ENCODE results near the gene MDH1.
"Not testable (repeated sequence)": the region's sequence is repeated elsewhere in the genome, so short reads cannot be mapped to it uniquely, and the experiment has no call there.

MDH1 gene

DNA sequence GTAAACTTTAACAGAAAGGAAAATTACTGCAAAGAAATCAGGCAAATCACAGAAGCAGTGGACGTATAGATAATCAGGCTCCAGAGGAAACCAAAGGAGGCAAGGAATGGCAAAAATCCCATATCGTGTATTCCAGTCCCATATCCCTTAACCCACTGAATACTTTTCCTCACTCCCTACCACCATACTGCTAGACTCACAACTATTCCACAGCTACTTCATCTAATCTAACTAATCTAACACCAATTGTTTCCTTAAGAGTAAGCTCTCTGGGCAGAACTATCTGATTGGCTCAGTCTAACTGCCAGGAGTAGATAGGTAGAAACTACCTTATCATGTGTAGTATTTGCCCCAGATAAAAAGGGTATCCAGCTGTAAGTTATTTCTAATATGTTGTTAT is 16.8 kb upstream of the MDH1 start:
- DNase-seq (ENCODE audit: low read depth, low spot score) = no peak
- ChIA-PET CTCF (no interaction called here), POLR2A (no interaction called here)
- TF ChIP-seq, protein P1, sequence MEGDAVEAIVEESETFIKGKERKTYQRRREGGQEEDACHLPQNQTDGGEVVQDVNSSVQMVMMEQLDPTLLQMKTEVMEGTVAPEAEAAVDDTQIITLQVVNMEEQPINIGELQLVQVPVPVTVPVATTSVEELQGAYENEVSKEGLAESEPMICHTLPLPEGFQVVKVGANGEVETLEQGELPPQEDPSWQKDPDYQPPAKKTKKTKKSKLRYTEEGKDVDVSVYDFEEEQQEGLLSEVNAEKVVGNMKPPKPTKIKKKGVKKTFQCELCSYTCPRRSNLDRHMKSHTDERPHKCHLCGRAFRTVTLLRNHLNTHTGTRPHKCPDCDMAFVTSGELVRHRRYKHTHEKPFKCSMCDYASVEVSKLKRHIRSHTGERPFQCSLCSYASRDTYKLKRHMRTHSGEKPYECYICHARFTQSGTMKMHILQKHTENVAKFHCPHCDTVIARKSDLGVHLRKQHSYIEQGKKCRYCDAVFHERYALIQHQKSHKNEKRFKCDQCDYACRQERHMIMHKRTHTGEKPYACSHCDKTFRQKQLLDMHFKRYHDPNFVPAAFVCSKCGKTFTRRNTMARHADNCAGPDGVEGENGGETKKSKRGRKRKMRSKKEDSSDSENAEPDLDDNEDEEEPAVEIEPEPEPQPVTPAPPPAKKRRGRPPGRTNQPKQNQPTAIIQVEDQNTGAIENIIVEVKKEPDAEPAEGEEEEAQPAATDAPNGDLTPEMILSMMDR (IDR thresholded peaks at IDR 0.05; ENCODE audit: insufficient read depth, low read length, missing control alignments) = no peak
- H3K4me3 ChIP-seq (ENCODE audit: low read depth, low read length) = no peak overlapping the region

DNA sequence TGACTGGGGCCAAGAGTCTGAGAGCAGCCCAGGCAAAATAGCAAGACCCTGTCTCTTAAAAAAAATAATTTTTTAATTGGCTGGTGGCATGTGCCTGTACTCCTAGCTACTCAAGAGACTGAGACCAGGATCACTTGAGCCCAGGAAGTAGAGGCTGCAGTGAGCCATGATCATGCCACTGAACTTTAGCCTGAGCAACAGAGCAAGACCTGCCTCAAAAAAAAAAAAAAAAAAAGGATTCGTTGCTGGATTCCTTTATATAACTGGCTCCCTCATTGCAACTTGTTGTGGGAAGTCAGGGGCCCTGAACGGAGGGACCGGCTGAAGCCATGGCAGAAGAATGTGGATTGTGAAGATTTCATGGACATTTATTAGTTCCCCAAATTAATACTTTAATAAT is 15.7 kb upstream of the MDH1 start:
- POLR2A ChIA-PET; DNase-seq (ENCODE audit: low read depth, low spot score); CTCF ChIA-PET; H3K4me3 ChIP-seq (ENCODE audit: low read depth, low read length): not testable (repeated sequence)

DNA sequence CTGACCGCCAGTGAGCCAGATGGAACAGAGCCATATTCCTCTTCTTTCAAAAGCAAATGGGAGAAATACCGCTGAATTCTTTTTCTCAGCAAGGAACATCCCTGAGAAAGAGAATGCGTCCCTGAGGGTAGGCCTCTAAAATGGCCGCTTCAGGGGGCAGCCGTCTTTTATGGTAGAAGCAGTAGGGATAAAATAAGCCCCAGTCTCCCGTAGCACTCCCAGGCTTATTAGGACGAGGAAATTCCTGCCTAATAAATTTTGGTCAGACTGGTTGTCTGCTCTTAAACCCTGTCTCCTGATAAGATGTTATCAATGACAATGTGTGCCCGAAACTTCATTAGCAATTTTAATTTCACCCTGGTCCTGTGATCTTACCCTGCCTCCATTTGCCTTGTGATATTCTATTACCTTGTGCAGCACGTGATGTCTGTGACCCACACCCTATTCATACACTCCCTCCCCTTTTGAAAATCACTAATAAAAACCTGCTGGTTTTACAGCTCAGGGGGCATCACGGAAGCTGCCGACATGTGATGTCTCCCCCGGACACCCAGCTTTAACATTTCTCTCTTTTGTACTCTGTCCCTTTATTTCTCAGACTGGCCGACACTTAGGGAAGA is 14.9 kb upstream of the MDH1 start:
- CTCF ChIA-PET; DNase-seq (ENCODE audit: low read depth, low spot score); H3K4me3 ChIP-seq (ENCODE audit: low read depth, low read length); POLR2A ChIA-PET: not testable (repeated sequence)

DNA sequence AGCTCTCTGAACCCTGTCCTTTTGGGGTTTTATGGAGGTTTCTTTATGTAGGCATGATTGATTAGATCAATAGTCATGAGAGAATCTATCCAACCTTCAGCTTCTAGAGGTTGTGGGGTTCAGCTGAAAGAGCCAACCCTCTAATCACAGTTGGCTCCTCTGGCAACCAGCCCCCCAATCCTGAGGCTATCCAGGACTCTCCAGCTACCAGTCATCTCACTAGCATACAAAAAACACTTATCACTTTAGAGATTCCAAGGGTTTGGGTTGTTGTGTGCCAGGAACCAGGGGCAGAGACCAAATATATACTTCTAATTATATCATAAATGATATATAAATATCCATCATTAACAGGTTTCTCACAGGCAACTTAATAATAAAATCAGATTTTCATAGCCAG is 12.2 kb upstream of the MDH1 start:
- ChIA-PET POLR2A (no interaction called here), CTCF (interaction anchor here (0.9 kb wide), 1 partner anchor 23 kb away, joined by 3 read pairs; no protein-coding TSS in a partner anchor)
- TF ChIP-seq, protein P1 (IDR thresholded peaks at IDR 0.05; ENCODE audit: insufficient read depth, low read length, missing control alignments) = no peak
- no peak for DNase-seq (ENCODE audit: low read depth, low spot score)
- no peak overlapping the region for H3K4me3 ChIP-seq (ENCODE audit: low read depth, low read length)

DNA sequence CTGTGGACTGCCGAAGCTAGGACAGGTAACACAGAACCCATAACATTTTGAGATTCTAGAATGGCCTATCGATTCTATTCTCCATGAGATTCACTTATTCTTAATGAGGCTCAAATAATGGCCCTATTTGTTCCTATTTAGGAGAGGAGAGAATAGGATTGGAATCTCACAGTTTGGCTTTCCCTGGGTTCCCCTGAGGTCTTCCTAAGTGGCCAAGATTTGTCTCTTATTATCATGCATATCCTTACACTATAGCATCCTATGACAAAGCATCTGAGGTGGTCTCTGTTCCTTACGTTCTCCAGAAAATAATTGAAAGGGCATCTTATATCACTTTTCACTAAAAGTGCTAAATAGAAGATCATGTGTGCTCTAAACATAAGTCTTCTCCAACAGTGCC is 10.0 kb upstream of the MDH1 start:
- no peak for DNase-seq (ENCODE audit: low read depth, low spot score)
- ChIA-PET CTCF (no interaction called here), POLR2A (no interaction called here)
- no peak overlapping the region for H3K4me3 ChIP-seq (ENCODE audit: low read depth, low read length)
- TF ChIP-seq, protein P1 (IDR thresholded peaks at IDR 0.05; ENCODE audit: insufficient read depth, low read length, missing control alignments) = no peak

DNA sequence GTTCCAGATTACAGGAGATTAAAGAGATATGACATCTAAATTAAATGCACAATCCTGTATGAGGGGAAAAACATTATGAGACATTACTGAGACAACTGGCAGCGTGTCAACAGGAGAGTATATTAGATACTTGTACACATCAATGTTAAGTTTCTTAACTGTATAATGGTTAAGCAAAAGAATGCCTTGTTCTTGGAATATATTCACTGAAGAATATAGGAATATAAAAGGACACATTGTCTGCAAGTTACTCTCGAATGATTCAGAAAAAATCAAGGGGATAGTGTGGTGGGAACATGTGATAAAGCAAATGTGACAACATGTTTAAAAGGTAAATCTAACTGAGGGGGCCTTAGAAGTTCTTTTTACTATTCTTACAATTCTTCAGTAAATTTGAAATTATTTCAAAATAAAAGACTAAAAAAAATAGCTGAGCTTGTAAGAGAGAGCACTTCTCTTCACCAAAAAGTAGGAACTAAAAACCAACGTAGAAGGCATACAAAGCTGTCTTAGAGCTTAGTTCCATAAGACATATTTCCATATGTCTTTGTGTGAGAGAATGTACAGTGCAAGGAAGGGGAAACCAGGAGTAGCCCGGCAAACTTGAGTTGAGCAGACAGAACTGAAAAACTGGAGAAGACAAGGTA is 8.0 kb upstream of the MDH1 start:
- ChIA-PET POLR2A (no interaction called here), CTCF (no interaction called here)
- no peak for DNase-seq (ENCODE audit: low read depth, low spot score)
- TF ChIP-seq, protein P1 (IDR thresholded peaks at IDR 0.05; ENCODE audit: insufficient read depth, low read length, missing control alignments) = no peak
- H3K4me3 ChIP-seq (ENCODE audit: low read depth, low read length) = no peak overlapping the region

DNA sequence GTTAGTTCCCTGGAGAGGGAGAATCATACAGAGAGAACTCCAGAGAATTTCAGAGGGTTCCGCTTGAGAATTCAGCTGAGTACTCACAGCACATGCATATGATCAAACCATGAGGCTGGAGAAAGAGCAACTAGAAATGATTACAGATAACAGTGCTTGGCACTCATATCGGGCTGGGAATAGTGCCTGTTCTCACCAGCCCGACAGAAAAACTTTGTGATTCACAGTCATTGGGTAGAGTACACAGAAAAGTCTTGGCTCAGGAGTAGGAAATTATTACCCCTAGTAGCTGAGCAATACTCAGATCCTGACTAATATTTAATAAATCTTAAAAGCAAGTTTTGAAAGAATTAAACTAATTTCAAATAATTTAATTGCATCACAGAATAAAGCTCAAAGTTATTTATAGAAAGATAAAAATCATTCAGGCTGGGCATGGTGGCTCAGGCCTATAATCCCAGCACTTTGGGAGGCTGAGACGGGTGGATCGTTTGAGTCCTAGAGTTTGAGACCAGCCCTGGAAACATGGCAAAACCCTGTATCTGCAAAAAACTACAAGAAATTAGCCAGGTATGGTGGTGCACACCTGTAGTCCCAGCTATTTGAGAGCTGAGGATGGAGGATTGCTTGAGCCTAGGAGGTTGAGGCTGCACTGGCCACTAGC is 7.3 kb upstream of the MDH1 start:
- ChIA-PET CTCF (no interaction called here), POLR2A (no interaction called here)
- no peak overlapping the region for H3K4me3 ChIP-seq (ENCODE audit: low read depth, low read length)
- TF ChIP-seq, protein P1 (IDR thresholded peaks at IDR 0.05; ENCODE audit: insufficient read depth, low read length, missing control alignments) = no peak
- no peak for DNase-seq (ENCODE audit: low read depth, low spot score)
